A549 treated with DMSO at 1 μM for 4 hours (cell line): ENCODE results near the gene B3GALT5. TPM values are rescaled to one million over a fixed set of nuclear protein-coding genes. Genes with fewer than 3 reads are reported as not detected.

Experiments used
- total RNA-seq: library from RNA; stranded (reverse); fragments of 200-300 nt; extraction: Qiagen RNA extraction; gene quantifications from 5 replicates; pipeline ENCODE4 v1.2.3, GENCODE V29; 2022; ENCODE audit warnings: low read depth

The B3GALT5 gene
- total RNA-seq, result 0.27 to 0.39 TPM (median 0.34 TPM) in 5 replicates

GRCh38 chr21:39612233-39613040, at the start of gene B3GALT5:
B3GALT5 (plus strand) TSS chr21:39612940; CDS start chr21:39660560, 47,620 bp downstream.

Other genes starting within 250 kb of the B3GALT5 start
- gene LCA5L, start 167.2 kb upstream of the B3GALT5 start, total RNA-seq, result 1.3 to 1.8 TPM (median 1.4 TPM) in 5 replicates
- 1.00 to 1.8 TPM (median 1.4 TPM) in 5 replicates for gene SH3BGR, start 161.0 kb upstream of the B3GALT5 start, total RNA-seq
- not detected in 5 replicates for gene IGSF5, start 132.2 kb downstream of the B3GALT5 start, total RNA-seq